Thyroid gland (tissue), 4 donors: ENCODE data around the gene VPS52. TPM values are rescaled to one million over a fixed set of nuclear protein-coding genes. Genes with fewer than 3 reads are reported as not detected.

Experiments
- DNase-seq, 2 donors: peaks; one replicate each; pipeline ENCODE4 v3.0.0-alpha.2; 2019
- H3K27ac ChIP-seq, 3 donors: fragments of 200-600 bp; sonication (generic); 1 replicate in 2 of 3; 2 replicates in 1 of 3; pipeline ENCODE4 v1.5.1; 2016 to 2019; ENCODE audit warnings: mild to moderate bottlenecking in 1 of 3, moderate library complexity in 1 of 3
- H3K27me3 ChIP-seq: fragments of 200-600 bp; sonication (generic); one replicate; pipeline ENCODE4 v1.5.1; 2019
- H3K36me3 ChIP-seq, 2 donors: fragments of 200-600 bp; sonication (generic); one replicate each; pipeline ENCODE4 v1.5.1; 2016 to 2019
- H3K4me1 ChIP-seq, 2 donors: fragments of 200-600 bp; sonication (generic); one replicate each; pipeline ENCODE4 v1.5.1; 2017 to 2019
- H3K4me3 ChIP-seq, 3 donors: fragments of 200-600 bp; sonication (generic); replicated peaks in 1 of 3; 1 replicate in 2 of 3; 2 replicates in 1 of 3; pipeline ENCODE4 v1.5.1; 2016; ENCODE audit warnings: mild to moderate bottlenecking in 1 of 3
- H3K9me3 ChIP-seq: fragments of 200-600 bp; sonication (generic); one replicate; pipeline ENCODE4 v1.5.1; 2017
- POLR2A ChIP-seq, 2 donors: fragments of 450-650 bp; IDR thresholded peaks; one replicate each; pipeline ENCODE4 v1.6.1; 2017; ENCODE audit warnings: antibody characterized with exemption in 2 of 2, mild to moderate bottlenecking in 2 of 2, moderate library complexity in 1 of 2
- WGBS, 2 donors: methylation state at CpG; one replicate each; pipeline ENCODE4 v1.1.5; 2017; 5-methylcytosine and 5-hydroxymethylcytosine counted together
- intact Hi-C: fragments of 100-400 bp; cut with DNase I; formaldehyde crosslinking; loops from one replicate; pipeline ENCODE4 v1.15.1; 2023
- total RNA-seq, 4 donors: library from RNA; depleted of rRNA; stranded (reverse); fragments of >200 nt; gene quantifications; one replicate each; pipeline ENCODE4 v1.2.3, GENCODE V29; 2016
- TF ChIP-seq, protein P1 (sequence below), 6 experiments: fragments of 200-600 bp in 3 of 6; fragments of 450-650 bp in 3 of 6; sonication (generic) in 3 of 6; IDR thresholded peaks; one replicate each; pipeline ENCODE4 v1.5.1; 2016 to 2019; ENCODE audit warnings: antibody characterized with exemption in 6 of 6, mild to moderate bottlenecking in 2 of 6, inconsistent platforms in 1 of 6, moderate library complexity in 1 of 6

Gene VPS52
- total RNA-seq, 4 donors from 2014 or later, result 45.5 to 64.8 (median 54.8) TPM

- no peak for TF ChIP-seq POLR2A (IDR thresholded peaks at IDR 0.05)
- TF ChIP-seq, protein P1, sequence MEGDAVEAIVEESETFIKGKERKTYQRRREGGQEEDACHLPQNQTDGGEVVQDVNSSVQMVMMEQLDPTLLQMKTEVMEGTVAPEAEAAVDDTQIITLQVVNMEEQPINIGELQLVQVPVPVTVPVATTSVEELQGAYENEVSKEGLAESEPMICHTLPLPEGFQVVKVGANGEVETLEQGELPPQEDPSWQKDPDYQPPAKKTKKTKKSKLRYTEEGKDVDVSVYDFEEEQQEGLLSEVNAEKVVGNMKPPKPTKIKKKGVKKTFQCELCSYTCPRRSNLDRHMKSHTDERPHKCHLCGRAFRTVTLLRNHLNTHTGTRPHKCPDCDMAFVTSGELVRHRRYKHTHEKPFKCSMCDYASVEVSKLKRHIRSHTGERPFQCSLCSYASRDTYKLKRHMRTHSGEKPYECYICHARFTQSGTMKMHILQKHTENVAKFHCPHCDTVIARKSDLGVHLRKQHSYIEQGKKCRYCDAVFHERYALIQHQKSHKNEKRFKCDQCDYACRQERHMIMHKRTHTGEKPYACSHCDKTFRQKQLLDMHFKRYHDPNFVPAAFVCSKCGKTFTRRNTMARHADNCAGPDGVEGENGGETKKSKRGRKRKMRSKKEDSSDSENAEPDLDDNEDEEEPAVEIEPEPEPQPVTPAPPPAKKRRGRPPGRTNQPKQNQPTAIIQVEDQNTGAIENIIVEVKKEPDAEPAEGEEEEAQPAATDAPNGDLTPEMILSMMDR (IDR thresholded peaks at IDR 0.05), result no peak
- 86 to 90% methylated on average over 12 to 13 of the region's 13 CpGs for WGBS, 2 donors
- Histone ChIP-seq H3K4me3 (no peak overlapping the region), H3K27me3 (no peaks in the 10 kb centered on the region), H3K27ac (no peak overlapping the region), H3K4me1 (peaks cover 17 to 25% of the 10 kb centered on the region in 2 donors), H3K9me3 (no peaks in the 10 kb centered on the region), H3K36me3 (peaks cover 14 to 28% of the 10 kb centered on the region in 2 donors)
- intact Hi-C loops, result no loop called here
- DNase-seq, result no peak
Measured at GRCh38 chr6:33279257-33279695, 7.6 kb upstream of the VPS52 start.

GRCh38 chr6:33278810-33279209, 7.1 kb upstream of the VPS52 start:
- H3K4me1 ChIP-seq, result peaks cover 17 to 30% of the 10 kb centered on the region in 2 donors
- H3K36me3 ChIP-seq, result peaks cover 17 to 29% of the 10 kb centered on the region in 2 donors
- WGBS, 2 donors, result 89 to 94% methylated on average over 3 of the region's 3 CpGs

DNA sequence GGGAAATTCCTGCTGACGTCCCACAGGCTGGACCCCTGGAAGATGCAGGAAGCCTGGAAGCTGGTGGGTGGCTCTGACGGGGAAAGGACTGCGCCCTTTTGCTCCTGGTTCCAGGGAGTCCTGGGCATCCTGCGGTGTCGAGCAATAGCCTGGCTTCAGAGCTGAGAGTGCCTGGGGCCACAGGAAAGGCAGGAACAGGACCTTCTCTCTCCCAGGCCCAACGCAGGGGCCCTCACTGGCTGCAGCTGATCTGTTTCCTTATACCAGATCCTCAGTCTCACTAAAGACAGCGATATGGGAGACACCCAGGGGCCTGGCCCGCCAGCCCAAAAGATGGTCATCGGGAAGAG, 6.7 kb upstream of the VPS52 start:
- Histone ChIP-seq H3K36me3 (peaks cover 20 to 29% of the 10 kb centered on the region in 2 donors), H3K27me3 (no peaks in the 10 kb centered on the region), H3K27ac (no peak overlapping the region), H3K4me3 (no peak overlapping the region), H3K9me3 (no peaks in the 10 kb centered on the region), H3K4me1 (peaks cover 17 to 34% of the 10 kb centered on the region in 2 donors)
- no peak for DNase-seq
- intact Hi-C loops, result no loop called here
- TF ChIP-seq, protein P1 (IDR thresholded peaks at IDR 0.05), result no peak
- no peak for TF ChIP-seq POLR2A (IDR thresholded peaks at IDR 0.05)
- 80 to 84% methylated on average over 9 of the region's 9 CpGs for WGBS, 2 donors

More at GRCh38 chr6:33278810-33279209, 7.1 kb upstream of the VPS52 start:
- no peak for DNase-seq
- intact Hi-C loops, result no loop called here
- H3K27ac ChIP-seq, result no peak overlapping the region
- TF ChIP-seq, protein P1 (IDR thresholded peaks at IDR 0.05), result no peak
- no peak for TF ChIP-seq POLR2A (IDR thresholded peaks at IDR 0.05)
- H3K27me3 ChIP-seq, result no peaks in the 10 kb centered on the region
- no peak overlapping the region for H3K4me3 ChIP-seq
- no peaks in the 10 kb centered on the region for H3K9me3 ChIP-seq

DNA sequence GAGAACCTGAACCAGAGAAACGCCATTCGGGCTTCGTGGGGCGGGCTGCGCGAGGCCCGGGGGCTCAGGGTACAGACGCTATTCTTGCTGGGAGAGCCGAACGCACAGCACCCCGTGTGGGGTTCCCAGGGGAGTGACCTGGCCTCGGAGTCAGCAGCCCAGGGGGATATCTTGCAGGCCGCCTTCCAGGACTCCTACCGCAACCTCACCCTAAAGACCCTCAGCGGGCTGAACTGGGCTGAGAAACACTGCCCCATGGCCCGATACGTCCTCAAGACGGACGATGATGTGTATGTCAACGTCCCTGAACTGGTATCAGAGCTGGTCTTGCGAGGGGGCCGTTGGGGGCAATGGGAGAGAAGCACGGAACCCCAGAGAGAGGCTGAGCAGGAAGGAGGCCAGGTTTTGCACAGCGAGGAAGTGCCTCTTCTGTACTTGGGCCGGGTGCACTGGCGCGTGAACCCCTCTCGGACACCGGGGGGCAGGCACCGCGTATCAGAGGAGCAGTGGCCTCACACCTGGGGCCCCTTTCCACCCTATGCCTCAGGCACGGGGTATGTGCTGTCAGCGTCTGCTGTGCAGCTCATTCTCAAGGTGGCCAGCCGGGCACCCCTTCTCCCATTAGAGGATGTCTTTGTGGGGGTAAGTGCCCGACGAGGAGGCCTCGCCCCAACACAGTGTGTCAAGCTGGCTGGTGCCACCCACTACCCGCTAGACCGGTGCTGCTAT, 6.2 kb upstream of the VPS52 start:
- intact Hi-C loops, result no loop called here
- Histone ChIP-seq H3K4me1 (peaks cover 22 to 39% of the 10 kb centered on the region in 2 donors), H3K27me3 (no peaks in the 10 kb centered on the region), H3K4me3 (peak overlapping the region; percentile 57 to 90 (median 80)), H3K36me3 (peaks cover 21 to 29% of the 10 kb centered on the region in 2 donors), H3K9me3 (no peaks in the 10 kb centered on the region), H3K27ac (peak overlapping the region; percentile 75 to 90 (median 87))
- TF ChIP-seq, protein P1 (IDR thresholded peaks at IDR 0.05), result no peak
- no peak for TF ChIP-seq POLR2A (IDR thresholded peaks at IDR 0.05)
- DNase-seq, result no peak
- 49% methylated on average over 20 to 29 of the region's 39 CpGs for WGBS, 2 donors
